CD4-positive, CD25-positive, alpha-beta regulatory T cell (primary cell): Measurements from ENCODE around the gene EDARADD. TPM values are rescaled to one million over a fixed set of nuclear protein-coding genes. Genes with fewer than 3 reads are reported as not detected.
A peak's percentile ranks its signal among the peaks of the same experiment; 100 is the strongest.

Source experiments
- ATAC-seq, 2 donors: fragments of 150-1000 bp; cut with Tn5 transposase; one replicate each; pipeline ENCODE4 v1.10.0; 2021; ENCODE audit warnings: low read depth in 2 of 2, moderate number of reproducible peaks in 2 of 2, moderate library complexity in 1 of 2
- DNase-seq, 3 donors: peaks; one replicate each; pipeline versions ENCODE4 v3.0.0 to v3.0.0-alpha.2; 2012 to 2022; ENCODE audit warnings: mixed read lengths in 1 of 3
- H3K27ac ChIP-seq: one replicate; pipeline ENCODE4 v1.7.0; 2013; ENCODE audit warnings: mild to moderate bottlenecking, low read length; ENCODE audit not compliant: insufficient read depth, poor library complexity, severe bottlenecking
- H3K27me3 ChIP-seq: one replicate; pipeline ENCODE4 v1.7.0; 2013; ENCODE audit warnings: low read length; ENCODE audit not compliant: control insufficient read depth, insufficient read depth
- H3K36me3 ChIP-seq: one replicate; pipeline ENCODE4 v1.7.0; 2013; ENCODE audit warnings: mild to moderate bottlenecking, low read length, moderate library complexity; ENCODE audit not compliant: control insufficient read depth, insufficient read depth
- H3K4me1 ChIP-seq: 2 replicates; pipeline ENCODE4 v1.7.0; 2013; ENCODE audit warnings: mild to moderate bottlenecking, low read length; ENCODE audit not compliant: insufficient read depth, control insufficient read depth, poor library complexity, severe bottlenecking
- H3K4me3 ChIP-seq: one replicate; pipeline ENCODE4 v1.7.0; 2013; ENCODE audit warnings: low read depth, mild to moderate bottlenecking, low read length, moderate library complexity
- H3K9me3 ChIP-seq, 2 experiments: 1 replicate in 1 of 2; 2 replicates in 1 of 2; pipeline ENCODE4 v1.7.0; 2013; ENCODE audit warnings: low read length in 2 of 2, mild to moderate bottlenecking in 1 of 2, moderate library complexity in 1 of 2; ENCODE audit not compliant: control insufficient read depth in 2 of 2
- H3K27ac Mint-ChIP-seq, 3 donors: one replicate each; pipeline ENCODE4 v1.8.0; 2020 to 2022; ENCODE audit warnings: mild to moderate bottlenecking in 3 of 3, mixed read lengths in 3 of 3, moderate library complexity in 2 of 3
- H3K27me3 Mint-ChIP-seq: one replicate; pipeline ENCODE4 v1.8.0; 2022; ENCODE audit warnings: mild to moderate bottlenecking, mixed read lengths
- H3K36me3 Mint-ChIP-seq: one replicate; pipeline ENCODE4 v1.8.0; 2020; ENCODE audit warnings: mixed read lengths
- H3K4me1 Mint-ChIP-seq, 4 donors: one replicate each; pipeline ENCODE4 v1.8.0; 2020 to 2022; ENCODE audit warnings: mixed read lengths in 4 of 4, mild to moderate bottlenecking in 1 of 4
- H3K4me3 Mint-ChIP-seq, 4 donors: one replicate each; pipeline ENCODE4 v1.8.0; 2020 to 2022; ENCODE audit warnings: mild to moderate bottlenecking in 4 of 4, mixed read lengths in 4 of 4, moderate library complexity in 3 of 4
- H3K9me3 Mint-ChIP-seq, 7 donors: one replicate each; pipeline ENCODE4 v1.8.0; 2020 to 2022; ENCODE audit warnings: mixed read lengths in 7 of 7, mild to moderate bottlenecking in 3 of 7, moderate library complexity in 2 of 7
- polyA plus RNA-seq, 4 donors: library from polyadenylated mRNA; unstranded; fragments of 300-500 nt; fragmentation: Illumina TruSeq; gene quantifications; one replicate each; pipeline ENCODE4 v1.2.3, GENCODE V29; 2021
- total RNA-seq: library from RNA; stranded (reverse); gene quantifications from one replicate; pipeline ENCODE4 v1.2.3, GENCODE V29; 2022

EDARADD gene
- total and polyA plus RNA-seq, 5 donors from 2014 or later: 2.5 to 5.7 (median 4.7) TPM

GRCh38 chr1:236532850-236533249 is 138.8 kb downstream of the EDARADD start:
- H3K4me1 Mint-ChIP-seq: peaks cover 34 to 57% (median 46%) of the 10 kb centered on the region in 4 donors
- no peak for ATAC-seq
- H3K4me3 Mint-ChIP-seq: peak overlapping the region in 3 of 4 donors; percentile 21 to 55 (median 55)
- DNase-seq: no peak
- Histone ChIP-seq H3K4me3 (no peak overlapping the region), H3K27ac (no peak overlapping the region), H3K4me1 (peaks cover 33% of the 10 kb centered on the region), H3K36me3 (peaks cover 31% of the 10 kb centered on the region), H3K27me3 (no peaks in the 10 kb centered on the region), H3K9me3 (no peaks in the 10 kb centered on the region)
- H3K9me3 Mint-ChIP-seq: no peaks in the 10 kb centered on the region
- H3K36me3 Mint-ChIP-seq: peaks cover 30% of the 10 kb centered on the region
- no peaks in the 10 kb centered on the region for H3K27me3 Mint-ChIP-seq
- H3K27ac Mint-ChIP-seq: peak overlapping the region; percentile 11 to 86 (median 69)

- peak overlapping the region; percentile 69 to 87 (median 86) for H3K27ac Mint-ChIP-seq
- ATAC-seq (peak; percentile 84 to 85), DNase-seq (peak in 2 of 3 donors; percentile 17 to 49)
- Histone ChIP-seq H3K9me3 (no peaks in the 10 kb centered on the region), H3K27ac (peak overlapping the region; percentile 65), H3K27me3 (no peaks in the 10 kb centered on the region), H3K4me3 (peak overlapping the region; percentile 45), H3K4me1 (peaks cover 33% of the 10 kb centered on the region), H3K36me3 (peaks cover 42% of the 10 kb centered on the region)
- H3K4me1 Mint-ChIP-seq: peaks cover 30 to 60% (median 46%) of the 10 kb centered on the region in 4 donors
- no peaks in the 10 kb centered on the region for H3K27me3 Mint-ChIP-seq
- H3K36me3 Mint-ChIP-seq: peaks cover 37% of the 10 kb centered on the region
- H3K9me3 Mint-ChIP-seq: no peaks in the 10 kb centered on the region
- peak overlapping the region; percentile 13 to 74 (median 36) for H3K4me3 Mint-ChIP-seq
These were observed 140.1 kb downstream of the EDARADD start for GRCh38 chr1:236534151-236534651.

Other genes starting within 250 kb of the EDARADD start
- gene ERO1B, start 112.3 kb upstream of the EDARADD start, total RNA-seq: 15.2 TPM
- gene ERO1B, start 112.3 kb upstream of the EDARADD start, polyA plus RNA-seq: 1 to 10 TPM; 2.4 to 4.3 (median 2.8) TPM
- gene LGALS8, start 129.7 kb downstream of the EDARADD start, total RNA-seq: 183 TPM
- 10 to 100 TPM; 53.3 to 70.7 (median 60.1) TPM for gene LGALS8, start 129.7 kb downstream of the EDARADD start, polyA plus RNA-seq
- gene HEATR1, start 210.2 kb downstream of the EDARADD start, total RNA-seq: 54.2 TPM
- 10 to 100 TPM; 10.2 to 13.5 (median 12.5) TPM for gene HEATR1, start 210.2 kb downstream of the EDARADD start, polyA plus RNA-seq